Measurements from ENCODE around the gene FHIT.

Gene FHIT

GRCh38 chr3:59884409-59884808, 1366.8 kb downstream of the FHIT start:
- no peak for DNase-seq

GRCh38 chr3:59882746-59883145, 1368.5 kb downstream of the FHIT start:
- DNase-seq: no peak

GRCh38 chr3:59880717-59881116, 1370.5 kb downstream of the FHIT start:
- DNase-seq: no peak

GRCh38 chr3:59879031-59879581, 1372.1 kb downstream of the FHIT start:
- no peak for DNase-seq

- no peak for DNase-seq
These were observed 1373.2 kb downstream of the FHIT start for GRCh38 chr3:59878038-59878427.

- no peak for DNase-seq
These were observed 1373.8 kb downstream of the FHIT start for GRCh38 chr3:59877263-59878037.

- DNase-seq: no peak
These were observed 1374.7 kb downstream of the FHIT start for GRCh38 chr3:59876533-59877062.

- DNase-seq: no peak
These were observed 1377.5 kb downstream of the FHIT start for GRCh38 chr3:59873576-59874230.

GRCh38 chr3:59872128-59872527, 1379.1 kb downstream of the FHIT start:
- DNase-seq: no peak

- no peak for DNase-seq
These were observed 1383.9 kb downstream of the FHIT start for GRCh38 chr3:59867185-59868002.

- no peak for DNase-seq
These were observed 1385.2 kb downstream of the FHIT start for GRCh38 chr3:59866076-59866475.

GRCh38 chr3:59865351-59865750, 1385.9 kb downstream of the FHIT start:
- no peak for DNase-seq

GRCh38 chr3:59862686-59863085, 1388.6 kb downstream of the FHIT start:
- no peak for DNase-seq

- peak; percentile 73 for DNase-seq
These were observed 1393.5 kb downstream of the FHIT start for GRCh38 chr3:59857589-59858346.

- no peak for DNase-seq
These were observed 1394.3 kb downstream of the FHIT start for GRCh38 chr3:59856934-59857460.

- no peak for DNase-seq
These were observed 1397.1 kb downstream of the FHIT start for GRCh38 chr3:59854061-59854709.

- no peak for DNase-seq
These were observed 1400.8 kb downstream of the FHIT start for GRCh38 chr3:59850417-59850816.

- no peak for DNase-seq
These were observed 1405.9 kb downstream of the FHIT start for GRCh38 chr3:59845386-59845785.

GRCh38 chr3:59843821-59844220, 1407.4 kb downstream of the FHIT start:
- DNase-seq: no peak

- DNase-seq: no peak
These were observed 1411.3 kb downstream of the FHIT start for GRCh38 chr3:59839810-59840515.

- no peak for DNase-seq
These were observed 1412.0 kb downstream of the FHIT start for GRCh38 chr3:59839283-59839682.

All from NCI-H1694 (cell line).